Ishikawa (cell line): ENCODE data around the gene NSUN3.

Source experiments
- CEBPB ChIP-seq: IDR thresholded peaks from 2 replicates; pipeline ENCODE4 v1.6.1; 2012
- CREB1 ChIP-seq: IDR thresholded peaks from 2 replicates; pipeline ENCODE4 v1.6.1; 2012; ENCODE audit warnings: low read depth
- EGR1 ChIP-seq: IDR thresholded peaks from 2 replicates; pipeline ENCODE4 v1.6.1; 2012
- EP300 ChIP-seq: IDR thresholded peaks from 2 replicates; pipeline ENCODE4 v1.6.1; 2012; ENCODE audit warnings: borderline replicate concordance
- RAD21 ChIP-seq: IDR thresholded peaks from 2 replicates; pipeline ENCODE4 v1.6.1; 2012; ENCODE audit warnings: low read depth
- TAF1 ChIP-seq: IDR thresholded peaks from 2 replicates; pipeline ENCODE4 v1.6.1; 2012; ENCODE audit warnings: low read depth, mild to moderate bottlenecking
- TEAD4 ChIP-seq: IDR thresholded peaks from 2 replicates; pipeline ENCODE4 v1.6.1; 2012
- TF ChIP-seq, protein P1 (sequence below): IDR thresholded peaks from 2 replicates; pipeline ENCODE4 v1.6.1; 2012; ENCODE audit warnings: low read depth, mild to moderate bottlenecking

DNA sequence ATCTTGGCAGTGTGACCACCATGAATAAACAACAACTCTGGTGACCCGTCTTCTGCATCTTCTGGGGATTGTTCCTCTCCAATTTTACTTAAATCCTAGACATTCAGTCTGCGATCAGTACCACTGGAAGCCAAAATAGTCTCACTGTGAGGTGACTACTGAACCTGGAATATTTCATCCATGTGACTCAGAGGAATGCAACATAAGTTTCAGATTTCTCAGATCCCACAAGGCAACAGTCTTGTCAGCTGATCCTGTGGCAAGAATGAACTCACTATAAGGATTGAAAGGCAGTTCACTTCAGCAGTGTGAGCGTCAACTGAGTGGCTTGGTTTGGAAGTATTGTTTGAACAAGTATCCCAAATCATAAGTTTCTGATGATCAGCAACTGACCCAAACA lies 13.2 kb downstream of the NSUN3 start:
- TF ChIP-seq EP300 (no peak), TEAD4 (no peak), EGR1 (no peak), RAD21 (no peak), CEBPB (no peak), CREB1 (no peak), TAF1 (no peak)
- TF ChIP-seq, protein P1, sequence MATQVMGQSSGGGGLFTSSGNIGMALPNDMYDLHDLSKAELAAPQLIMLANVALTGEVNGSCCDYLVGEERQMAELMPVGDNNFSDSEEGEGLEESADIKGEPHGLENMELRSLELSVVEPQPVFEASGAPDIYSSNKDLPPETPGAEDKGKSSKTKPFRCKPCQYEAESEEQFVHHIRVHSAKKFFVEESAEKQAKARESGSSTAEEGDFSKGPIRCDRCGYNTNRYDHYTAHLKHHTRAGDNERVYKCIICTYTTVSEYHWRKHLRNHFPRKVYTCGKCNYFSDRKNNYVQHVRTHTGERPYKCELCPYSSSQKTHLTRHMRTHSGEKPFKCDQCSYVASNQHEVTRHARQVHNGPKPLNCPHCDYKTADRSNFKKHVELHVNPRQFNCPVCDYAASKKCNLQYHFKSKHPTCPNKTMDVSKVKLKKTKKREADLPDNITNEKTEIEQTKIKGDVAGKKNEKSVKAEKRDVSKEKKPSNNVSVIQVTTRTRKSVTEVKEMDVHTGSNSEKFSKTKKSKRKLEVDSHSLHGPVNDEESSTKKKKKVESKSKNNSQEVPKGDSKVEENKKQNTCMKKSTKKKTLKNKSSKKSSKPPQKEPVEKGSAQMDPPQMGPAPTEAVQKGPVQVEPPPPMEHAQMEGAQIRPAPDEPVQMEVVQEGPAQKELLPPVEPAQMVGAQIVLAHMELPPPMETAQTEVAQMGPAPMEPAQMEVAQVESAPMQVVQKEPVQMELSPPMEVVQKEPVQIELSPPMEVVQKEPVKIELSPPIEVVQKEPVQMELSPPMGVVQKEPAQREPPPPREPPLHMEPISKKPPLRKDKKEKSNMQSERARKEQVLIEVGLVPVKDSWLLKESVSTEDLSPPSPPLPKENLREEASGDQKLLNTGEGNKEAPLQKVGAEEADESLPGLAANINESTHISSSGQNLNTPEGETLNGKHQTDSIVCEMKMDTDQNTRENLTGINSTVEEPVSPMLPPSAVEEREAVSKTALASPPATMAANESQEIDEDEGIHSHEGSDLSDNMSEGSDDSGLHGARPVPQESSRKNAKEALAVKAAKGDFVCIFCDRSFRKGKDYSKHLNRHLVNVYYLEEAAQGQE = no peak
